ENCODE measurements around the gene NOTCH3. TPM values are rescaled to one million over a fixed set of nuclear protein-coding genes. Genes with fewer than 3 reads are reported as not detected.

Gene NOTCH3
- total and polyA plus RNA-seq, 2 of the 8 experiments (the other 6 are each of a cell fraction or from before 2014, with no cell fraction given): 37.5 to 107 TPM

DNA sequence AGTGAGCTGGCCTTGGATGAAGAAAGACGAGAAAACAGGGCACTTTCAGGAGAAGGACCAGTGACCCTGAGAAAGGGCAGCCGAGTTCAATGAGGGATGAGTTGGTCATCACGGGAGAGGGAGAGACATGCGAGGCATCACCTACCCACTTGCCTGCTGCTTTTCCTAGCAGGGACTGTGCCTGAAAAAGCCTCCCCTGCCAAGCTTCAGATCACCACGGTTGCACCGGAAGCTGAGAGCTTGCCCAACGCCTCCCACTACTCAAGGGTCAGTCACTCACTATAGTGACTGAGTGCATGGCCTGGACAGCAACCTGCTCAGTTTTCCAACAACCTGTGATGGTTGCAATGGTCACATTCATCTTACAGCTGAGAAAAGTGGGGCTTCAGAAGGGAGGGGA, 44.0 kb upstream of the NOTCH3 start:
- TF ChIP-seq POLR2A (IDR thresholded peaks at IDR 0.05; ENCODE audit: control extremely low read depth in 1 of 2, low read depth in 2 of 2, low read length in 2 of 2): 0 out of 3 replicates have a peak, but pooled peaks of 1 of the 2 experiments have one; percentile 12
- TF ChIP-seq TBP (IDR thresholded peaks at IDR 0.05; ENCODE audit: low read depth, low read length): no peak
- TF ChIP-seq POLR2AphosphoS5 (IDR thresholded peaks at IDR 0.05; ENCODE audit: low read depth, low read length): peak; percentile 31; the same call in 1 of the 2 replicates
- H2BK15ac ChIP-seq (ENCODE audit: low read length): no peak overlapping the region
- no peak overlapping the region for H2BK120ac ChIP-seq (replicated peaks; ENCODE audit: low read depth, low read length)
- ChIA-PET CTCF (ENCODE audit: partially characterized antibody) (interaction anchor here (1.2 to 8.9 kb wide), 5 partner anchors 7 to 68 kb away, joined by 3 to 81 read pairs (median 4); partner anchors contain the start of gene EPHX3), POLR2A (ENCODE audit: partially characterized antibody) (interaction anchor here (1.2 kb wide), 2 partner anchors 12 to 80 kb away, joined by 3 read pairs; no protein-coding TSS in a partner anchor)
- no peak overlapping the region for H4K5ac ChIP-seq (ENCODE audit: insufficient read length, low read depth, low read length)
- H3K4me2 ChIP-seq (ENCODE audit: insufficient read depth in 1 of 2, low read depth in 2 of 2, low read length in 2 of 2): no peak overlapping the region
- no peak for DNase-seq (ENCODE audit: low read depth in 1 of 2, low spot score in 2 of 2)
- peaks cover 18% of the 10 kb centered on the region for H3K79me1 ChIP-seq (ENCODE audit: low read depth, low read length)
- H3K27me3 ChIP-seq (replicated peaks in 1 of 4; ENCODE audit: control insufficient read depth in 3 of 4, extremely low read depth in 1 of 4, insufficient read depth in 3 of 4, low read length in 3 of 4): no peaks in the 10 kb centered on the region
- H3K79me2 ChIP-seq (ENCODE audit: control insufficient read depth in 1 of 2, insufficient read depth in 2 of 2, low read length in 2 of 2): no peaks in the 10 kb centered on the region
- H2BK5ac ChIP-seq (ENCODE audit: low read depth, low read length): no peak overlapping the region
- H4K91ac ChIP-seq (replicated peaks; ENCODE audit: insufficient read length, low read length): no peak overlapping the region
- no peak overlapping the region for H2AK5ac ChIP-seq (ENCODE audit: low read depth, low read length)
- no peak overlapping the region for H3K14ac ChIP-seq (ENCODE audit: insufficient read length)
- H3K9me3 ChIP-seq (ENCODE audit: insufficient read depth in 2 of 2, low read depth in 1 of 2, low read length in 1 of 2): no peaks in the 10 kb centered on the region
- no peak overlapping the region; a peak in 1 of 7 replicates for H3K9ac ChIP-seq (replicated peaks in 1 of 4; ENCODE audit: extremely low read depth in 1 of 4, low read depth in 3 of 4, low read length in 3 of 4)
- H2BK12ac ChIP-seq (ENCODE audit: low read depth, low read length): no peak overlapping the region
- no peak overlapping the region for H2AFZ ChIP-seq (ENCODE audit: low read length)
- H3K18ac ChIP-seq (ENCODE audit: extremely low read depth, low read length): no peak overlapping the region
- WGBS, 2 experiments (ENCODE audit: extremely low coverage in 1 of 2, insufficient coverage in 1 of 2, insufficient read length in 1 of 2, insufficient replicate concordance in 2 of 2, low coverage in 1 of 2, low lambda C conversion rate in 2 of 2, missing lambda C conversion rate in 1 of 2): 91% methylated on average over 7 of the region's 7 CpGs; no CpG with 5 or more reads in 1 of the 2 experiments
- no peak overlapping the region for H3K56ac ChIP-seq (replicated peaks; ENCODE audit: insufficient read length, low read depth, low read length)
- no peak overlapping the region for H3K4ac ChIP-seq (replicated peaks; ENCODE audit: insufficient read length, low read depth, low read length)
- no peak overlapping the region for H3K23ac ChIP-seq (ENCODE audit: insufficient read length)
- H3K4me3 ChIP-seq (ENCODE audit: extremely low read depth in 1 of 4, insufficient read depth in 2 of 4, low read depth in 3 of 4, low read length in 4 of 4): no peak overlapping the region
- no peak overlapping the region for H3K27ac ChIP-seq (ENCODE audit: low read depth, low read length)
- no peaks in the 10 kb centered on the region for H3K23me2 ChIP-seq (ENCODE audit: low read depth, low read length)
- FAIRE-seq: no peak
- H4K8ac ChIP-seq (ENCODE audit: extremely low read depth, insufficient read depth, low read length): no peak overlapping the region
- H3K36me3 ChIP-seq (ENCODE audit: control insufficient read depth in 2 of 4, insufficient read depth in 4 of 4, low read length in 3 of 4): peaks cover 19 to 56% (median 38%) of the 10 kb centered on the region in 4 experiments
- H4K20me1 ChIP-seq (replicated peaks in 1 of 2; ENCODE audit: control insufficient read depth in 1 of 2, insufficient read depth in 2 of 2, low read length in 2 of 2): peaks cover 22 to 27% of the 10 kb centered on the region in 2 experiments
- no peaks in the 10 kb centered on the region for H3K4me1 ChIP-seq (replicated peaks in 1 of 4; ENCODE audit: control insufficient read depth in 3 of 4, insufficient read depth in 4 of 4, low read length in 3 of 4)
- no peak overlapping the region for H2BK20ac ChIP-seq (ENCODE audit: low read length)

All from H1 (cell line).